AG04449 (cell line): ENCODE data around the gene PLXNC1.

Source experiments
- CTCF ChIA-PET: fragments of 350-600 bp; formaldehyde crosslinking; extraction: SDS; loops from one replicate; lab custom pipeline; 2021; ENCODE audit warnings: antibody characterized with exemption; lab: Yijun Ruan, JAX
- POLR2A ChIA-PET: fragments of 400-600, 350-600 bp; formaldehyde crosslinking; extraction: SDS; loops from one replicate; lab custom pipeline; 2020; ENCODE audit warnings: antibody characterized with exemption, inconsistent platforms; lab: Yijun Ruan, JAX
- DNase-seq: peaks from one replicate; pipeline ENCODE4 v3.0.0-alpha.2; 2010; ENCODE audit warnings: low read depth, low spot score
- H3K4me3 ChIP-seq: 2 replicates; pipeline ENCODE4 v1.5.1; 2011; ENCODE audit warnings: low read depth, mild to moderate bottlenecking, control low read depth, low read length
- TF ChIP-seq, protein P1 (sequence below): IDR thresholded peaks from one replicate; pipeline ENCODE4 v1.5.1; 2011; ENCODE audit warnings: mild to moderate bottlenecking, moderate library complexity, low read length, control low read depth, inconsistent platforms; ENCODE audit not compliant: insufficient read depth; ENCODE audit errors: missing control alignments

PLXNC1 gene

DNA sequence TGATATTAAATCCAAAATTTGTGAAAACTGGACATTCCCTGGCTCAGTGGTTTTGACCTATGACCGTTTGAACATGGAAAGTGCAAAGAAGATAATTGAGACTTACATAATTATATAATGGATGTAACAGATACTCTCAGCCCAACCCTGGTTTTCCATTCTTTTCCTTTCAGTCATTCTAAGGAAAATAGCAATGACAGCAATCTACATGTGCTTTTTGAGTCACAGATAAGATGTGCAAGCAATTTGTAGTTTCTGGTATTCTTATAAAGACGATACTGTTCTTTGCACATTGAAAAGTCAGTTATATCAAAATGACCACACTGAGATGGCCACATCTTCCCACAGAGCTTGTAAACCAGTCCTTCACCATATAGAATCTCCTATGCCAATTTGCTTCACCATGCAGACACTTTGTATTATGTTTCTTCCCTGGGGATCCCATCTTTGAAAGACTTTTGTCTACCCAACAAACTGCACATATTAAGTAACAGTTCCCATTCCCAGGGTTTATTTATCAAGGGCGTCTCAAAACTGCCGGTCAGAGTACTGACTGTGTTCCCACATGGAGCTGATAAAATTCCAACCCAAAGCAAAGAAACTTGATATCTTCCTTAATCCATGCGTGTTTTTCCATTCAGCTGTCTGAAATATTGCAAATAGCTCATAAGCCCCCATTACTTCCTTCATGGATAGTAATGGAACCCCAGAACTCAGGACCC, 34.8 kb downstream of the PLXNC1 start:
- no peak for DNase-seq
- TF ChIP-seq, protein P1, sequence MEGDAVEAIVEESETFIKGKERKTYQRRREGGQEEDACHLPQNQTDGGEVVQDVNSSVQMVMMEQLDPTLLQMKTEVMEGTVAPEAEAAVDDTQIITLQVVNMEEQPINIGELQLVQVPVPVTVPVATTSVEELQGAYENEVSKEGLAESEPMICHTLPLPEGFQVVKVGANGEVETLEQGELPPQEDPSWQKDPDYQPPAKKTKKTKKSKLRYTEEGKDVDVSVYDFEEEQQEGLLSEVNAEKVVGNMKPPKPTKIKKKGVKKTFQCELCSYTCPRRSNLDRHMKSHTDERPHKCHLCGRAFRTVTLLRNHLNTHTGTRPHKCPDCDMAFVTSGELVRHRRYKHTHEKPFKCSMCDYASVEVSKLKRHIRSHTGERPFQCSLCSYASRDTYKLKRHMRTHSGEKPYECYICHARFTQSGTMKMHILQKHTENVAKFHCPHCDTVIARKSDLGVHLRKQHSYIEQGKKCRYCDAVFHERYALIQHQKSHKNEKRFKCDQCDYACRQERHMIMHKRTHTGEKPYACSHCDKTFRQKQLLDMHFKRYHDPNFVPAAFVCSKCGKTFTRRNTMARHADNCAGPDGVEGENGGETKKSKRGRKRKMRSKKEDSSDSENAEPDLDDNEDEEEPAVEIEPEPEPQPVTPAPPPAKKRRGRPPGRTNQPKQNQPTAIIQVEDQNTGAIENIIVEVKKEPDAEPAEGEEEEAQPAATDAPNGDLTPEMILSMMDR, result no peak
- no peak overlapping the region for H3K4me3 ChIP-seq
- ChIA-PET POLR2A (no interaction called here), CTCF (no interaction called here)

GRCh38 chr12:94183708-94184379, 35.5 kb downstream of the PLXNC1 start:
- CTCF ChIA-PET, result no interaction called here
- POLR2A ChIA-PET, result no interaction called here
- TF ChIP-seq, protein P1, result no peak
- H3K4me3 ChIP-seq, result no peak overlapping the region
- DNase-seq, result no peak

DNA sequence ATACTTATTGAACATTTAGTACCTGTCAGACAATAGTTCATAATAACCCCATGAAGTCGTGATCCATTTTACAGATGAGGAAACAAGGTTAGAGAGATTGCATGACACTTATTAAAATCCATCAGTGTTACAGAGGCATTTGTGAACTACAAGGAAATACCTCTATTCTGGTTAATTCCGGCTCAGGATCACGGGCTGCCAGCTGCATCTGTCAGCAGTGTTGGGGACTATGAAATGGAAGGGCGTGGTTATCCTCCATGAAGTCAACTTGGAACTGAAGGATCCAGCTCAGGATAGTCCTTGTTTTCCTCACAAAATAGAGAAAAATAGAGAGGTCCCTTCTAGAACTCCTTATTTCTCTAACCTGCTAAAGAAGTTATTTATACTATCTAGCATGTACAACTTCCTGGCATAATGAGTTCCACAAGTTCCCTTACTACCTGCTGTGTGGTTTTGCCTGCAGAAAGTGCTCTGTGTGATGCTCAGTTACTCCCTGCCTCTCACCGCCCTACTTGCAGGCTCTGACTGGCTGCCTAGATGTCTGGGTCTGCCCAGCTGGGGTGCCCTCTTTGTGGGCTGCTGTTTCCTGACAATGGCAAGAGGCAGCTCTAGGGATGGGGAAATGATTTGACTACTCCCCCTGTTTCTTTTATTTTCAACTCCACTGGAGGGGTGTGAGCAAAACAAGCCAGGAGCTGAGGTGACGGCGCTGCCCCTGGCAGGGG, 36.8 kb downstream of the PLXNC1 start:
- H3K4me3 ChIP-seq, result no peak overlapping the region
- ChIA-PET POLR2A (no interaction called here), CTCF (no interaction called here)
- DNase-seq, result no peak
- TF ChIP-seq, protein P1, result no peak

GRCh38 chr12:94185801-94186200, 37.4 kb downstream of the PLXNC1 start:
- H3K4me3 ChIP-seq, result no peak overlapping the region
- CTCF ChIA-PET, result no interaction called here
- no peak for DNase-seq
- TF ChIP-seq, protein P1, result no peak
- POLR2A ChIA-PET, result no interaction called here

DNA sequence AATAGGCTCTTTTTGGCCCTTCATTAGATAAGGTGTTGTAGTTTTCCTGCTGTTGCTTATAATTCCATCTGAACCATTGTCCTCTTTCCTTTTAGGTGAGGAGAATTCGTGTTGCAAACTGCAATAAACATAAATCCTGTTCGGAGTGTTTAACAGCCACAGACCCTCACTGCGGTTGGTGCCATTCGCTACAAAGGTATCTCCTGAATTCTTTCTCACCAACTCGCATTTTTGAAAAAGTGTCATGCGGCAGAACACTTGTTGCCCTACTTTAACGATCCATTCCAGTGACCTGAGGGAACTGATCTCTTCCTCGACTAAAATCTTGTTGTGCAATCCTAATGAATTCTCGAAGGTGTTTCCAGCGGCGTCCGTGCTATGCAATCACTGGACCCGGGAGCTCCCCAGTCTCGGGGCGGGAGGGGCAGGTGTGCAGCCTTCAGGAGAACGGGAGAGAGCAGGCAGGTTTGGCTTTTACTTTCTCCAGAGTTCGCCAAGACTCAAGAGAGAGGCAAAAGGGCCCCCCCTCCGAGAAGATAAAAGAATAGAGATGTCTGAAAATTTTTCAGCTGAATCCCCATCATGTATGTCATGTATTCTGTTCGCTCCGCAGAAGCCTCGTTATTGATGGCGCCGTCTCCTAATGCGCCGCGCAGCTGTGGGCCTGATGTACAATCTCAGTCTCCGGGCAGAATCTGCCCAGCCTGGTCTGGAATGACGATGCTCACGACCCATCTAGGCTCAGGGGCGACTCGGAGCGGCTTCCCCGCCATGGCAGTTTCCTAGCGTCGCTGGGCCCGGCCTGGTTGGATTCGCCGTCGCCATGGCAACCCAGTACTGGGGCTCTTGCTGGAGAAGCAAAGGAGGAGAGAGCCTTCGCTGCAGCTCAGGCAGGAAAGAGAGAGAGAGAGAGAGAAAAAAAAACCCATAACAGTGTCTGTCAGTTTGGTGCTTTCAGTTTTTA, 38.2 kb downstream of the PLXNC1 start:
- no peak for DNase-seq
- TF ChIP-seq, protein P1, result no peak
- peak overlapping the region; percentile 51 for H3K4me3 ChIP-seq
- ChIA-PET POLR2A (no interaction called here), CTCF (no interaction called here)
